DMS 273 (cell line): ENCODE results near the gene AP2A1.

Experiments used
- DNase-seq: peaks from one replicate; lab custom pipeline; 2025; ENCODE audit not compliant: unreplicated experiment; lab: John Stamatoyannopoulos, UW

AP2A1 gene

GRCh38 chr19:49792829-49793560 is 26.2 kb downstream of the AP2A1 start:
- no peak for DNase-seq

GRCh38 chr19:49793561-49793840 is 26.7 kb downstream of the AP2A1 start:
- no peak for DNase-seq

- DNase-seq: no peak
Observed at GRCh38 chr19:49795615-49796014, 28.8 kb downstream of the AP2A1 start.

GRCh38 chr19:49798574-49798973 is 31.8 kb downstream of the AP2A1 start:
- no peak for DNase-seq

GRCh38 chr19:49799271-49799797 is 32.5 kb downstream of the AP2A1 start:
- no peak for DNase-seq

GRCh38 chr19:49799798-49800376 is 33.1 kb downstream of the AP2A1 start:
- peak; percentile 22 for DNase-seq

GRCh38 chr19:49800771-49801170 is 34.0 kb downstream of the AP2A1 start:
- no peak for DNase-seq

GRCh38 chr19:49801401-49801888 is 34.6 kb downstream of the AP2A1 start:
- DNase-seq: no peak

GRCh38 chr19:49801966-49802661 is 35.3 kb downstream of the AP2A1 start:
- peak; percentile 86 for DNase-seq

GRCh38 chr19:49802836-49803528 is 36.2 kb downstream of the AP2A1 start:
- no peak for DNase-seq

GRCh38 chr19:49803529-49803856 is 36.7 kb downstream of the AP2A1 start:
- no peak for DNase-seq

GRCh38 chr19:49805822-49806619 is 39.2 kb downstream of the AP2A1 start:
- no peak for DNase-seq

GRCh38 chr19:49806620-49806959 is 39.8 kb downstream of the AP2A1 start:
- no peak for DNase-seq

GRCh38 chr19:49807058-49807903 is 40.5 kb downstream of the AP2A1 start:
- DNase-seq: no peak

- DNase-seq: no peak
Observed at GRCh38 chr19:49807904-49808675, 41.3 kb downstream of the AP2A1 start.

GRCh38 chr19:49808711-49809159 is 41.9 kb downstream of the AP2A1 start:
- peak; percentile 88 for DNase-seq

GRCh38 chr19:49809160-49809940 is 42.5 kb downstream of the AP2A1 start:
- DNase-seq: peak; percentile 67

- DNase-seq: no peak
Observed at GRCh38 chr19:49809941-49810389, 43.2 kb downstream of the AP2A1 start.
